Activated naive CD8-positive, alpha-beta T cell treated with anti-CD3 and anti-CD28 coated beads, Interleukin-2, amount 10 ng/mL, durations not matched to agents 7 days and 5 days (primary cell): ENCODE data around the gene LY6G6D. TPM values are rescaled to one million over a fixed set of nuclear protein-coding genes. Genes with fewer than 3 reads are reported as not detected.

Source experiments
- ATAC-seq: fragments of 150-1000 bp; cut with Tn5 transposase; one replicate; pipeline ENCODE4 v1.10.0; 2021; ENCODE audit warnings: low read depth, moderate library complexity
- POLR2A ChIA-PET: fragments of 350-600 bp; sonication (Branson Sonifier 250); formaldehyde crosslinking; loops from one replicate; lab custom pipeline; 2021; ENCODE audit warnings: antibody characterized with exemption; lab: Charles Lee
- DNase-seq: peaks from one replicate; pipeline ENCODE4 v3.0.0; 2021
- H3K27ac Mint-ChIP-seq: one replicate; pipeline ENCODE4 v1.8.0; 2022; ENCODE audit warnings: mild to moderate bottlenecking, mixed read lengths
- H3K27me3 Mint-ChIP-seq: one replicate; pipeline ENCODE4 v1.8.0; 2022; ENCODE audit warnings: mild to moderate bottlenecking, moderate library complexity, mixed read lengths
- H3K36me3 Mint-ChIP-seq: one replicate; pipeline ENCODE4 v1.8.0; 2021; ENCODE audit warnings: mild to moderate bottlenecking, mixed read lengths
- H3K4me1 Mint-ChIP-seq: one replicate; pipeline ENCODE4 v1.8.0; 2021; ENCODE audit warnings: mixed read lengths
- H3K4me3 Mint-ChIP-seq: one replicate; pipeline ENCODE4 v1.8.0; 2022; ENCODE audit warnings: mild to moderate bottlenecking, moderate library complexity, mixed read lengths
- H3K9me3 Mint-ChIP-seq: one replicate; pipeline ENCODE4 v1.8.0; 2021; ENCODE audit warnings: mixed read lengths
- total RNA-seq, 2 experiments: library from RNA; stranded (reverse); gene quantifications; one replicate each; pipeline ENCODE4 v1.2.3, GENCODE V29; 2021

LY6G6D gene
- total RNA-seq, 2 experiments from 2014 or later = not detected

DNA sequence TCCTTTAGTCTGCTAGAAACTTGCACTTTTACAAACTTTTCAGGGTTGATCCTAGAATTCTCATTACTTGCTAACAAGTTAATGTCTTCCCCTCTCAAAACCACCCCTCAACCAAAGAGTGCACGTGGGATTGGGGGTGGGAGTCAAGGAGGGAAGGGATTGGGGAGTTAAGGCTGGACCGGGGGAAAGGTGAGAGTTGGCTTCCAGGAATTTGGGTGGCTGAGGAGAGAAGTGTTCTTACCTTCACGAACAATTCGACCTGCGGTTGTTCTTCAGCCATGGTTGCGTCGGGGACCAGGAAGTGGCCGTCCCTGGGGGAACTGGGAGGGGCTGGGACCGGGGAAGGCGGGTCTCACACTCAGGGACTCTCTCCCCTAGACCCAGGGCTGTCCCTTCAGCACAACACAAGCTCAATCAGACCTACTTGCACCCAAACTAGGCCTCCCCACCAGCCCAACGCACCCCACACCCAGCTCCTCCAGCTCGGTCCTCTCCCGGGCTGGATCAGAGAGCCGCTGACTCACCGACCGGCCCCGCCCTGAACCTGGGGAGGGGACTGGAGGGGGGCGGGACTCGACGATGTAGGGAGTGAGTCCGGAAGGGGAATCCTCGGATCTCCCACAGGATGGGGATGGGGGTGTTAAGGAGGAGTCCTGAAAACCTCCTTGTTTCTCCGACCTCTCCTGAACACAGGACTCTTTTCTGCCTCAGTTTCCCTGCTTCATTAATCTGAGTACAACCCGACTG is 21.0 kb downstream of the LY6G6D start, which contains the start of gene CLIC1:
Gene CLIC1, minus strand, starts transcription at position 510 of the 747 bp plus-strand sequence. Its CDS starts 230 bp downstream, at position 280.
- H3K9me3 Mint-ChIP-seq = no peaks in the 10 kb centered on the region
- H3K27me3 Mint-ChIP-seq = no peaks in the 10 kb centered on the region
- DNase-seq (peak; percentile 78), ATAC-seq (peak; percentile 49)
- peak within 1 kb of the TSS; percentile 93 for H3K27ac Mint-ChIP-seq
- peaks cover 53% of the 10 kb centered on the region for H3K4me1 Mint-ChIP-seq
- POLR2A ChIA-PET = interaction anchor here (0.6 to 7.6 kb wide), 25 partner anchors 9 to 241 kb away, joined by 3 to 137 read pairs (median 7); partner anchors contain the start of genes ABHD16A, APOM, C6orf47 and CSNK2B
- H3K4me3 Mint-ChIP-seq = peak within 1 kb of the TSS; percentile 98
- H3K36me3 Mint-ChIP-seq = peaks cover 38% of the 10 kb centered on the region

DNA sequence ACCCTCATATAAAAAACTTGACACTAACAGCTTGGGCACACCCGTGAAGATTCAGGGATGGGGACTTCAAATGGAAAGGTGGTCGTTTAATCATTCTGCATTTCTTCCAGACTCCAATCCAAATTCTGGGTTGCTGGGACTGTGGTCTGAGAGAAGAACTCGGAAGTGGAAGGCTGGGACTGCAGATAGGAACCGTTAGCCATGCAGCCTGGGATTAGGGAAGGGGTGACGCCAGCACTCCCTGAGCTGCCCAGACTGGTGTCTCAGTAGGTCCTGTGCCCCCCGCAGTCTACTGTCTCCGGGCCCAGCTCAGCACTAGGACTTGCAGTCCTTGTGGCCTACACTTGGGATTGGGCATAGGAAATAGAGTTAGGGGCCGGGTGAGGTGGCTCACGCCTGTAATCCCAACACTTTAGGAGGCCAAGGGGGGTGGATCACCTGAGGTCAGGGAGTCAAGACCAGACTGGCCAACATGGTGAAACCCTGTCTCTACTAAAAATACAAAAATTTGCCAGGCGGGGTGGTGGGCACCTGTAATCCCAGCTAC is 21.7 kb downstream of the LY6G6D start:
- Mint-ChIP-seq H3K9me3 (no peaks in the 10 kb centered on the region), H3K4me1 (peaks cover 57% of the 10 kb centered on the region), H3K36me3 (peaks cover 39% of the 10 kb centered on the region), H3K27me3 (no peaks in the 10 kb centered on the region), H3K27ac (peak overlapping the region; percentile 93), H3K4me3 (peak overlapping the region; percentile 98)
- DNase-seq = no peak
- POLR2A ChIA-PET = interaction anchor here (0.6 to 7.6 kb wide), 26 partner anchors 10 to 242 kb away, joined by 3 to 137 read pairs (median 10); partner anchors contain the start of genes ABHD16A, APOM, BAG6 and C6orf47
- no peak for ATAC-seq

DNA sequence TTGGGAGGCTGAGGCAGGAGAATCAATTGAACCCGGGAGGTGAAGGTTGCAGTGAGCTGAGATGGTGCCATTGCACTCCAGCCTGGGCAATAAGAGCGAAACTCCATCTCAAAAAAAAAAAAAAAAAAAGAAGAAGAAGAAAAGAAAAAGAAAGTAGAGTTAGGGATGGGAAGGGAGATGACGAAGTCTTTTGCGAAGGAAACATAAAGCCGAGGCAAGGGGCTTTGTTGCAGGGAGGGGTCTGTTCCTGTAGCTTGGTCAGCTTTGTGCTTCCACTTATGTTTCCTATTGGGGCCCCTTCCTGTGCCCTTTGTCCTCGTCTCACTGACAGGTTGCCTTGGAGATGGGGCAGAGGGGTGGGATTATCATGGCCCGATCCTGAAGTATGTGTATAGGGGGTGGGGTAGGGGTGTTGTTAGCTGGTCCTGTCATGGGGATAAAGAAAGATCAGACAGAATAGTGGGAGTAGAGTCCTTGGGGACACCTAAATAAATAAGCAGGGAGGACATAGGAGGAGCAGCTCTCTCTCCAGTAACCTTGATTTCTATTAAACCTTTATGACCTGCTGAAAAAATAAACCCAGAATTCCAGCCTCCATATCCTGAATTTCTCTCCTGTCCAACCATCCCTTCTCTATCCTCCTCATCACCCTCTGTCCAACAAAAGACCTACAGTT is 22.3 kb downstream of the LY6G6D start:
- Mint-ChIP-seq H3K9me3 (no peaks in the 10 kb centered on the region), H3K36me3 (peaks cover 35% of the 10 kb centered on the region), H3K4me1 (peaks cover 54% of the 10 kb centered on the region), H3K27ac (peak overlapping the region; percentile 93), H3K27me3 (no peaks in the 10 kb centered on the region), H3K4me3 (peak overlapping the region; percentile 98)
- DNase-seq = no peak
- POLR2A ChIA-PET = interaction anchor here (0.7 to 7.6 kb wide), 27 partner anchors 10 to 243 kb away, joined by 3 to 137 read pairs (median 11); partner anchors contain the start of genes ABHD16A, BAG6, C6orf47 and CSNK2B
- ATAC-seq = no peak

DNA sequence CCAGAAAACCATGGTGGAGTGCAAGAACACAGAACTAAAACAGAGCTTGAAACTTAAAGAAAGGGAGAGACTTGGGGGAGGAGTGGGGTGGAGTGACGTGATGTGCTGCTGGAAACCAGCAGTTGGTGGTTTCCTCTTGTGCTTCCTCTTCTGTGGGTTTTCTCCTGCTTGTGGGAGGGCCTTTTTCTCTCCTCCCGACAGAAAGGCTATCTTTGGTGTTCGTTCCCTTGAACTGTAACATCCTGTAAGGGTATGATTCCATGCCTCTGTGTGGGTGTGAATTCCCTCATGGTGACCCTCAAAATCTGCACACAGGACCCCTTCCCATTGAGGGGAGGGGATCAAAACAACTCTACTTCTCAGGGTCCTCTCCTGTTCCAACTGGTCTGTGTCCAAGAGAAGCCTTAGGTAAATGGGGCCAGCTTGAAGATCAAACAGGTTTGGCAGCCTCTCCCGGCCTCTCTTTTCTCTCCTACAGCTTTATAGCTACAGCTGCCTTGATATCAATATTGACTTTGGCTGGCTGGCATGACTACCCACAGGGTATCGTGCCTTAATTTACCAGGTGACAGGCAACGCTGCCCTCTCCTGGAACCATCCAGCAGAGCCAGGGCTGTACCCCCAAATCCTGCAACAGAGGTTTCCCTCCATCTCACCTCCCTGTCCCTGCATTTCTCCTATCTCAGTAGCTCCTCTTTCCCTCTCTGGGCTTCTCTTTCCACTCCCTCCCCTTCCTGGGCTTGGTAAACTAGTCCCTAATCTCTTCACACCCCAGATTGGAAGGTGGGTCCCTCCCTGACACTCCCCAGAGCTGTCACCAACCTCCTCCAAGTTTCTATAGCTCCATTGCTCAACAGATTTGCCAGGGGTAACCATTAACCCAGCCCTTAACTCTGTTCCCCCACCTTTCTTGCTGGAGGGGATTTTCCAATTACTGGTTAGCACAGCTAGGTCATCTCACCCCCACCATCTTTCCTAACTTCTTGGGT is 23.1 kb downstream of the LY6G6D start:
- Mint-ChIP-seq H3K27ac (peak overlapping the region; percentile 93), H3K36me3 (peaks cover 40% of the 10 kb centered on the region)

GRCh38 chr6:31739639-31740396 is 24.7 kb downstream of the LY6G6D start, which contains the start of gene MSH5:
MSH5 (plus strand) TSS chr6:31740005; CDS start chr6:31740467, 462 bp downstream.
- POLR2A ChIA-PET = interaction anchor here (0.6 to 7.6 kb wide), 34 partner anchors 8 to 199 kb away, joined by 3 to 137 read pairs (median 6); partner anchors contain the start of genes ABHD16A, BAG6, C6orf47 and CSNK2B
- Mint-ChIP-seq H3K4me3 (peak within 1 kb of the TSS; percentile 98), H3K9me3 (no peaks in the 10 kb centered on the region), H3K4me1 (peaks cover 50% of the 10 kb centered on the region), H3K27ac (peak within 1 kb of the TSS; percentile 93), H3K27me3 (no peaks in the 10 kb centered on the region), H3K36me3 (peaks cover 34% of the 10 kb centered on the region)
- peak; percentile 82 for ATAC-seq
- DNase-seq = peak; percentile 96

More for the DNA sequence above, 23.1 kb downstream of the LY6G6D start:
- Mint-ChIP-seq H3K4me1 (peaks cover 59% of the 10 kb centered on the region), H3K9me3 (no peaks in the 10 kb centered on the region), H3K27me3 (no peaks in the 10 kb centered on the region), H3K4me3 (peak overlapping the region; percentile 98)
- DNase-seq (peak; percentile 62), ATAC-seq (peak; percentile 8)
- POLR2A ChIA-PET = interaction anchor here (0.5 to 7.6 kb wide), 31 partner anchors 9 to 243 kb away, joined by 3 to 137 read pairs (median 10); partner anchors contain the start of genes ABHD16A, BAG6, C6orf47 and CSNK2B

DNA sequence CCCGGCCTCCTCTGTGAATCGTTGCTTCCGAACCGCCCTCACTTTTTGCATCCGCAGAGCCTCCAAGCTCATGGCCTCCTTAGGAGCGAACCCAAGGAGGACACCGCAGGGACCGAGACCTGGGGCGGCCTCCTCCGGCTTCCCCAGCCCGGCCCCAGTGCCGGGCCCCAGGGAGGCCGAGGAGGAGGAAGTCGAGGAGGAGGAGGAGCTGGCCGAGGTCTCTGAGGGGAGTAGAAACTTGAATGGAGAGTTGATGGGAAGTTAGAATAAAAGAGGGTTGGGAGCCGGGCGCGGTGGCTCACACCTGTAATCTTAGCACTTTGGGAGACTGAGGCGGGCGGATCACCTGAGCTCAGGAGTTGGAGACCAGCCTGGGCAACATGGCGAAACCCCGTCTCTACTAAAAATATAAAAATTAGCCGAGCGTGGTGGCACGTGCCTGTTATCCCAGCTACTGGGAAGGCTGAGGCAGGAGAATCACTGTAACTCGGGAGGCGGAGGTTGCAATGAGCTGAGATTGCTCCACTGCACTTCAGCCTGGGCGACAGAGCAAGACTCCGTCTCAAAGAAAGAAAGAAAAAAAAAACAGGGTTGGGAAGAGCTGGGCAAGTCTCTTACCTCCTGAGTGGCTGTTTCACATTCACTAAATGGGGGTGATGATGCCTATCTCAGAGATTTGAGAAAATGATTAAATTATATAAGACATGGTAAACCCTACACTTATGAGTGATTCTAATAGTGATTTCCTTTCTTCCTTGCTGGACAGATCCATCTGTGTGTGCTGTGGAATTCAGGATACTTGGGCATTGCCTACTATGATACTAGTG is 25.5 kb downstream of the LY6G6D start:
- ATAC-seq (no peak), DNase-seq (peak; percentile 69)
- Mint-ChIP-seq H3K4me1 (peaks cover 50% of the 10 kb centered on the region), H3K27ac (peak overlapping the region; percentile 93), H3K9me3 (no peaks in the 10 kb centered on the region), H3K36me3 (peaks cover 34% of the 10 kb centered on the region), H3K27me3 (no peaks in the 10 kb centered on the region), H3K4me3 (peak overlapping the region; percentile 98)
- POLR2A ChIA-PET = interaction anchor here (0.5 to 7.6 kb wide), 29 partner anchors 11 to 246 kb away, joined by 3 to 137 read pairs (median 6); partner anchors contain the start of genes ABHD16A, BAG6, C6orf47 and CSNK2B

GRCh38 chr6:31741815-31742214 is 26.7 kb downstream of the LY6G6D start:
- no peaks in the 10 kb centered on the region for H3K27me3 Mint-ChIP-seq
- no peaks in the 10 kb centered on the region for H3K9me3 Mint-ChIP-seq
- POLR2A ChIA-PET = interaction anchor here (0.9 to 3.5 kb wide), 3 partner anchors 10 to 85 kb away, joined by 3 to 24 read pairs (median 13); partner anchors contain the start of gene HSPA1B
- peak overlapping the region; percentile 25 for H3K27ac Mint-ChIP-seq
- H3K36me3 Mint-ChIP-seq = peaks cover 27% of the 10 kb centered on the region
- H3K4me1 Mint-ChIP-seq = peaks cover 47% of the 10 kb centered on the region
- ATAC-seq = no peak
- peak overlapping the region; percentile 98 for H3K4me3 Mint-ChIP-seq
- DNase-seq = no peak

GRCh38 chr6:31742894-31743293 is 27.7 kb downstream of the LY6G6D start:
- H3K27ac Mint-ChIP-seq = no peak overlapping the region
- POLR2A ChIA-PET = no interaction called here
- DNase-seq = no peak
- H3K4me1 Mint-ChIP-seq = peaks cover 40% of the 10 kb centered on the region
- H3K4me3 Mint-ChIP-seq = no peak overlapping the region
- no peak for ATAC-seq
- no peaks in the 10 kb centered on the region for H3K9me3 Mint-ChIP-seq
- H3K27me3 Mint-ChIP-seq = no peaks in the 10 kb centered on the region
- H3K36me3 Mint-ChIP-seq = peaks cover 33% of the 10 kb centered on the region

GRCh38 chr6:31744422-31744821 is 29.3 kb downstream of the LY6G6D start:
- H3K27me3 Mint-ChIP-seq = no peaks in the 10 kb centered on the region
- H3K27ac Mint-ChIP-seq = no peak overlapping the region
- H3K4me1 Mint-ChIP-seq = peaks cover 27% of the 10 kb centered on the region
- no peak for ATAC-seq
- peaks cover 36% of the 10 kb centered on the region for H3K36me3 Mint-ChIP-seq
- no peak overlapping the region for H3K4me3 Mint-ChIP-seq
- POLR2A ChIA-PET = interaction anchor here (0.7 kb wide), 1 partner anchor 41 kb away, joined by 3 read pairs; no protein-coding TSS in a partner anchor
- no peak for DNase-seq
- H3K9me3 Mint-ChIP-seq = no peaks in the 10 kb centered on the region

DNA sequence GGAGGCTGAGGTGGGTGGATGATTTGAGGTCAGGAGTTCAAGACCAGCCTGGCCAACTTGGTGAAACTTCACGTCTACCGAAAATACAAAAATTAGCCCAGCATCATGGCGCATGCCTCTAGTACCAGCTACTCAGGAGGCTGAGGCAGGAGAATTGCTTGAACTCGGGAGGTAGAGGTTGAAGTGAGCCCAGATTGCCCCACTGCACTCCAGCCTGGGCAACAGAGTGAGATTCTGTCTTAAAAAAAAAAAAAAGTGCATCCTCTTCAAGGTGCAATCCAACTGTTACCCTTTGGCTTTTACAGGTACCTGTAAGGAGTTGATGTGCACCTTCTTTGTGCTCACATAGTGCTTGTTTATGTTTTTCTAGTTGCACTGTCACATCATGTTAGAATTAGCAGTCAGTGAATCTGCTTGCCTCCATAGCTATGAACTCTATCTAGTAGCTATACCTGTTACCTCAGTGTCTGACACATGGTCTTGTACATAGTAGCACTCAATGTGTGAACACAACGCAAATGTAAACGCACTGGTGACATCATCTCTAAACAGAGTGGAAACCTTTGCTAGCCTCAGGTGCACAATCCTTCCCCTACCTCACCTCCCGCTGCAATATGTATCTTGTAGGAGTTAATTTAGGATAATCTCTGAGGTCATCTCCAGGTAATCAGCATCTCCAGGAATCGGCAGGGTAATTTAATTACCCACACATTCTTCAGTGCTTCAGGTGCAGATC is 34.3 kb downstream of the LY6G6D start:
- Mint-ChIP-seq H3K4me3 (no peak overlapping the region), H3K27ac (no peak overlapping the region), H3K36me3 (peaks cover 20% of the 10 kb centered on the region), H3K9me3 (no peaks in the 10 kb centered on the region), H3K4me1 (peaks cover 3% of the 10 kb centered on the region), H3K27me3 (no peaks in the 10 kb centered on the region)
- POLR2A ChIA-PET = interaction anchor here (0.7 kb wide), 1 partner anchor 13 kb away, joined by 3 read pairs; the partner anchor contains the start of gene CLIC1
- no peak for DNase-seq
- ATAC-seq = no peak
